Endothelial cell of umbilical vein (primary cell): ENCODE data around the gene FCN2. TPM values are rescaled to one million over a fixed set of nuclear protein-coding genes. Genes with fewer than 3 reads are reported as not detected.

Experiments
- BruUV-seq: library from RNA; stranded (reverse); fragments of 400-500 nt; replicated peaks from 2 replicates; lab custom pipeline; 2021; lab: Mats Ljungman, UMichigan
- CTCF ChIA-PET: fragments of 300-600, 350-600 bp; sonication (Branson Sonifier 250); formaldehyde crosslinking; loops from one replicate; lab custom pipeline; 2021; ENCODE audit warnings: antibody characterized with exemption, inconsistent platforms; lab: Charles Lee
- POLR2A ChIA-PET: fragments of 300-600, 350-600 bp; sonication (Branson Sonifier 250); formaldehyde crosslinking; loops from one replicate; lab custom pipeline; 2021; ENCODE audit warnings: antibody characterized with exemption, inconsistent platforms; lab: Charles Lee
- DNase-seq: peaks from one replicate; pipeline ENCODE4 v3.0.0-alpha.2; 2011; ENCODE audit warnings: low read depth, low spot score
- FAIRE-seq: peaks from 2 replicates; lab custom pipeline; 2011; peaks lifted over from hg19 to GRCh38; lab: Jason Lieb, UNC
- H2AFZ ChIP-seq: 2 replicates; pipeline ENCODE4 v1.6.0; 2012; ENCODE audit warnings: low read depth, low read length, control low read depth, inconsistent platforms
- H3K27ac ChIP-seq: 2 replicates; pipeline ENCODE4 v1.5.1; 2011; ENCODE audit warnings: low read depth, mild to moderate bottlenecking, control low read depth, low read length, moderate library complexity; ENCODE audit not compliant: insufficient read depth
- H3K27me3 ChIP-seq, 2 experiments: 2 replicates each; pipeline versions ENCODE4 v1.6.0 to v1.6.1; 2011; ENCODE audit warnings: low read length in 2 of 2, mixed read lengths in 1 of 2; ENCODE audit not compliant: control insufficient read depth in 2 of 2, insufficient read depth in 2 of 2
- H3K36me3 ChIP-seq, 2 experiments: 2 replicates in 1 of 2; 3 replicates in 1 of 2; pipeline ENCODE4 v1.5.1; 2011; ENCODE audit warnings: low read length in 2 of 2, mild to moderate bottlenecking in 1 of 2, moderate library complexity in 1 of 2; ENCODE audit not compliant: control insufficient read depth in 2 of 2, insufficient read depth in 2 of 2; ENCODE audit errors: extremely low read depth in 1 of 2
- H3K4me1 ChIP-seq: 3 replicates; pipeline ENCODE4 v1.5.1; 2011; ENCODE audit warnings: mild to moderate bottlenecking, low read length; ENCODE audit not compliant: control insufficient read depth, insufficient read depth; ENCODE audit errors: extremely low read depth
- H3K4me2 ChIP-seq: 2 replicates; pipeline ENCODE4 v1.6.1; 2011; ENCODE audit warnings: low read length, control low read depth, mixed read lengths; ENCODE audit not compliant: insufficient read depth
- H3K4me3 ChIP-seq, 3 experiments: fragments of 200-600 bp in 1 of 3; sonication (generic), shearing (Covaris generic) in 1 of 3; replicated peaks in 1 of 3; 2 replicates each; pipeline ENCODE4 v1.5.1; 2011 to 2016; ENCODE audit warnings: control low read depth in 3 of 3, low read length in 3 of 3, mild to moderate bottlenecking in 2 of 3, inconsistent platforms in 1 of 3, low read depth in 1 of 3, moderate library complexity in 1 of 3; ENCODE audit not compliant: insufficient read depth in 1 of 3
- H3K79me2 ChIP-seq: 2 replicates; pipeline ENCODE4 v1.6.0; 2012; ENCODE audit warnings: low read length, inconsistent platforms; ENCODE audit not compliant: control insufficient read depth, insufficient read depth
- H3K9ac ChIP-seq: replicated peaks from 2 replicates; pipeline ENCODE3; 2011; ENCODE audit warnings: low read length, control low read depth; ENCODE audit not compliant: insufficient read depth; ENCODE audit errors: extremely low read depth
- H3K9me1 ChIP-seq: replicated peaks from 3 replicates; pipeline ENCODE4 v1.6.0; 2011; ENCODE audit warnings: mild to moderate bottlenecking, low read length; ENCODE audit not compliant: control insufficient read depth, insufficient read depth; ENCODE audit errors: extremely low read depth
- H3K9me3 ChIP-seq: replicated peaks from 2 replicates; pipeline ENCODE4 v1.5.1; 2012; ENCODE audit warnings: low read length, inconsistent platforms; ENCODE audit not compliant: control insufficient read depth, insufficient read depth
- H4K20me1 ChIP-seq: replicated peaks from 2 replicates; pipeline ENCODE3; 2011; ENCODE audit warnings: mild to moderate bottlenecking, low read length; ENCODE audit not compliant: control insufficient read depth, insufficient read depth; ENCODE audit errors: extremely low read depth
- CTCF ChIP-seq, 2 donors: IDR thresholded peaks; 1 replicate in 1 of 2; 2 replicates in 1 of 2; pipeline ENCODE4 v1.5.1; 2011; ENCODE audit warnings: low read length in 2 of 2, mild to moderate bottlenecking in 2 of 2, moderate library complexity in 2 of 2, control low read depth in 1 of 2, inconsistent platforms in 1 of 2, low read depth in 1 of 2; ENCODE audit not compliant: insufficient read depth in 1 of 2; ENCODE audit errors: extremely low read depth in 1 of 2
- EZH2 ChIP-seq: IDR thresholded peaks from 2 replicates; pipeline ENCODE4 v1.6.1; 2012; ENCODE audit warnings: borderline replicate concordance, low read depth, mild to moderate bottlenecking, moderate library complexity, low read length, inconsistent platforms; ENCODE audit not compliant: severe bottlenecking
- FOS ChIP-seq: IDR thresholded peaks from 2 replicates; pipeline ENCODE4 v1.6.1; 2011; ENCODE audit warnings: mild to moderate bottlenecking, low read length, moderate library complexity, borderline replicate concordance; ENCODE audit not compliant: insufficient read depth
- GATA2 ChIP-seq: IDR thresholded peaks from 2 replicates; pipeline ENCODE4 v1.7.0; 2011; ENCODE audit warnings: low read depth, mild to moderate bottlenecking, moderate library complexity, mixed read lengths, low read length; ENCODE audit not compliant: insufficient read length, insufficient read depth
- JUN ChIP-seq: IDR thresholded peaks from 2 replicates; pipeline ENCODE4 v1.6.1; 2011; ENCODE audit warnings: borderline replicate concordance, low read depth; ENCODE audit not compliant: insufficient read length, insufficient read depth
- MAX ChIP-seq: IDR thresholded peaks from 2 replicates; pipeline ENCODE4 v1.6.1; 2011; ENCODE audit not compliant: insufficient read depth, insufficient read length
- MYC ChIP-seq: IDR thresholded peaks from one replicate; pipeline ENCODE4 v1.6.1; 2011; ENCODE audit warnings: mild to moderate bottlenecking, low read depth, low read length
- POLR2A ChIP-seq: IDR thresholded peaks from 2 replicates; pipeline ENCODE4 v1.6.1; 2012; ENCODE audit warnings: low read depth, mild to moderate bottlenecking, control low read depth, low read length
- POLR2AphosphoS5 ChIP-seq: IDR thresholded peaks from 2 replicates; pipeline ENCODE4 v1.6.1; 2012; ENCODE audit warnings: low read depth, mild to moderate bottlenecking, control low read depth, low read length, moderate library complexity; ENCODE audit not compliant: insufficient read depth
- dilution Hi-C: fragments of 300-500 bp; cut with MboI; formaldehyde crosslinking; loops from one replicate; pipeline ENCODE4 v1.15.0; 2019; ENCODE audit warnings: low sequenced_read_pairs; ENCODE audit not compliant: extremely low pct_ligation_motif_present
- intact Hi-C: fragments of 100-400 bp; cut with micrococcal nuclease; formaldehyde crosslinking; loops from one replicate; pipeline ENCODE4 v1.10.0; 2022
- polyA plus RNA-seq, 4 experiments: library from polyadenylated mRNA; depleted of rRNA in 3 of 4; stranded (reverse) in 3 of 4; unstranded in 1 of 4; fragments of >200 nt; gene quantifications; 2 replicates each; pipeline versions ENCODE4 v1.2.1 to v1.2.3, GENCODE V29; 2011 to 2012; ENCODE audit warnings: missing spikeins in 1 of 4
- total RNA-seq: library from RNA; stranded (reverse); gene quantifications from 2 replicates; pipeline ENCODE4 v1.2.3, GENCODE V29; 2021

Gene FCN2
- total and polyA plus RNA-seq, 2 donors (not counting 3 experiments of a cell fraction or from before 2014, with no cell fraction given) = not detected

GRCh38 chr9:134933076-134933659, 52.6 kb downstream of the FCN2 start:
- no peak for FAIRE-seq
- Histone ChIP-seq H4K20me1 (no peaks in the 10 kb centered on the region), H3K9ac (no peak overlapping the region), H3K79me2 (no peaks in the 10 kb centered on the region), H3K4me2 (no peak overlapping the region), H2AFZ (no peak overlapping the region), H3K9me3 (no peaks in the 10 kb centered on the region), H3K27ac (no peak overlapping the region), H3K36me3 (no peaks in the 10 kb centered on the region), H3K9me1 (no peaks in the 10 kb centered on the region), H3K4me1 (no peaks in the 10 kb centered on the region), H3K27me3 (no peaks in the 10 kb centered on the region), H3K4me3 (no peak overlapping the region)
- POLR2A ChIA-PET = no interaction called here
- no peak for DNase-seq
- TF ChIP-seq JUN (no peak), MAX (no peak), POLR2AphosphoS5 (no peak), EZH2 (no peak), MYC (no peak), POLR2A (no peak), CTCF (IDR thresholded peaks at IDR 0.05; ENCODE audit: extremely low read depth in 1 of 2, insufficient read depth in 1 of 2, low read depth in 1 of 2, low read length in 2 of 2) (no peak), FOS (no peak), GATA2 (no peak)
- CTCF ChIA-PET = no interaction called here
- intact Hi-C loops (no loop called here), dilution Hi-C loops (no loop called here)
- no TSS peak for BruUV-seq
